NCI-H2227 treated with DMSO at 0.1 percent for 48 hours (cell line): Measurements from ENCODE around the gene TRIM71.
"Not testable (repeated sequence)": the region's sequence is repeated elsewhere in the genome, so short reads cannot be mapped to it uniquely, and the experiment has no call there.

Experiments
- DNase-seq: peaks from one replicate; lab custom pipeline; 2025; lab: John Stamatoyannopoulos, UW

The TRIM71 gene

GRCh38 chr3:32819551-32820348 lies 2.0 kb downstream of the TRIM71 start:
- no peak for DNase-seq

DNA sequence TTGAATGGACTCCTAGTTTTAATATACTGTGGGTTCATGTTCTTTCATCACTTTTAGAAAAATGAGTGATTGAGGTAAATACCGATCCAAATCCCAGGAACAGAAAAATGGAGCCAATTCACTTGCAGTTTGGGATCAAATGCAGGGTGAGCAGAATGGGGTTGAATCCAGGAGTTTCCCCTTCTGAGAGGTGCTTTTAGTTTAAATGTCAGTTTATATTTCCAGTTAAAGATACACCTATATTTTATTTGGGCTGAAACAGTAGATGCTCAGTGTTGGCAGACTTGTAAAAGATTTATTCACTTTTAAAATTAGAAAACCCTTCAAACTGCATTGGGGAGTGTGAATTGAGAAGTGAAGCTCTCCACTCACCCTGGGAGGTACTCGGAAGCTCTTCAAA lies 2.6 kb downstream of the TRIM71 start:
- no peak for DNase-seq

GRCh38 chr3:32820971-32821685 lies 3.3 kb downstream of the TRIM71 start:
- no peak for DNase-seq

DNA sequence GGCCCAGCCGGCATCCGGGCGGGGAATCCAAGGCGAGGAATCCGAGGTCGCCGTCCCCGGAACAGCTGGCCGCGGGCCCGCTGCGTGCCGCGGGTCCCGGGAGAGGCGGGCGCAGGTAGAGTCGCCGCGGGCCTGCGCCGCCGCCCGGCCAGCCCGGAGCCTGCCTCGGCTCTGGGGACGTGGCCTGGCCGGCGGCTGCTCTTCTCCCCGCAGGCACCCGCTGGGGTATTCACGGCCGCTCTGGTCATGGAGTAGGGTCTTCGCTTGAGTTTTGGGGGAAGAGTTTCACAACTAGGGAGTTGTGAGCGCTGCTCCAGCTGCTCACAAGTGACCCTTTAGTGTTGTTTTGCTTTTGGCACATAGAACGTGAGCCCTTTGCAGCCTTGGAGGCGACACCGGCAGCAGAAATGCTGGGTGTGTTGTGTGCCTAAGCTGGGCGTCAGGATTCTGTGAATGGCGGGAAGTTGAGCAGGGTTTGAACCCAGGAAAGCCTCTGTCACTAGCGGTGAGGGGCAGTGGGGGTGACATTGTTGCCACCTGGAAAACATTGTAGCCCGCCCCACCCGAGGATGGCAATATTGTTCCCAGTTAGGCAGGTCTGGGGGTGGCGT lies 4.0 kb downstream of the TRIM71 start:
- no peak for DNase-seq

- DNase-seq = no peak
These were observed 5.1 kb downstream of the TRIM71 start for GRCh38 chr3:32822609-32823498.

- not testable (repeated sequence) for DNase-seq
These were observed 5.9 kb downstream of the TRIM71 start for GRCh38 chr3:32823641-32824184.

GRCh38 chr3:32825601-32826375 lies 8.0 kb downstream of the TRIM71 start:
- no peak for DNase-seq

- DNase-seq = no peak
These were observed 13.3 kb downstream of the TRIM71 start for GRCh38 chr3:32831062-32831461.

DNA sequence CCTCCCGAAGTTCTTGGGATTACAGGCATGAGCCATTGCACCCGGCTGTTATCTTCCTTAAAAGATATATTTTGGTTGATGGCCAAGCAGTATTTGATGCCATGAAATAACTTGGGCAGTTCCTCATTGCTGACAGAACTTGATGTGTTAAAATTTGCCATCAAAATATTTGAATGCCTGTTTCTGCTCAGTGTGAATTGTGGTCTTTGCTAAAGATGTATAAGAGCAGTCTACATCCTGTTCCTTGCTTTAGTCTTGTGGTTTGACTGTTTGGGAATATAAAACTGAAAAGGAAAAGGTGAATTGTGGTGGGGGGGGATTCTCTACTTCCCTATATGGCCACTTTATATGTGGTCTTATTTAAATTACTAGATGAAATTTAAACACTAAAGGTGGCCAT lies 14.0 kb downstream of the TRIM71 start:
- no peak for DNase-seq

DNA sequence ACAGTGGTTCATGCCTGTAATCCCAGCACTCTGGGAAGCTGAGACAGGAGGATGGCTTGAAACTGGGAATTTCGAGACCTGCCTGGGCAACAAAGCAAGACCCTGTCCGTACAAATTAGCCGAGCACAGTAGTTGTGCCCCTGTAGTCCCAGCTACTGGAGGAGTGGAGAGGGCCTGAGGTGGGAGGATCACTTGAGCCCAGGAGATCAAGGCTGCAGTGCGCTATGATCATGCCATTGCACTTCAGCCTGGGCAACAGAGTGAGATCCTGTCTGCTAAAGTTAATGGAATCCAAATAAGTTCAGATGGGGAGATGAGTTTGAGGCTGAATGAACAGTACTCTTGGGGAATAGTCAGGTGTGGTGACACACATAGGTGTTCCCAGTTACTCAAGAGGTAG lies 14.4 kb downstream of the TRIM71 start:
- no peak for DNase-seq

GRCh38 chr3:32835049-32835371 lies 17.2 kb downstream of the TRIM71 start:
- no peak for DNase-seq

DNA sequence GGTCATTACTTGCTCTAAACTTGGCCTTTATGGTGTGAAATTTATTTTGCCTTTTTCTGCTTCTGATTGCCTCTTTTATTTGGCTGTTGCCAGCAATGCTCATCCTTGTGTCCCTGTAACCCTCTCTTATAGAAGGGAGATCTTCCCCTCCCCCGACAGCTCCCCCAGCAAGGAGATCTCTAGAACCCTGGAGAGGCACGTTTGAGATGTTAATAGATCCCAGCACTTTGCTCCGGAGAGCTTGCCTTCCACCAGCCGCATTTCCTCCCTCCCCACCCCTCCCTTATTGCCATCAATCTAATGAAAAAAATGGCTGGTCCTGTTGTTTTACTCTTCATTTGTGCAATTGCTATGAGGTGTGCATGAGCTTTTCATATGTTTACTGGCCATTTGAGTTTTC lies 18.2 kb downstream of the TRIM71 start:
- no peak for DNase-seq

DNA sequence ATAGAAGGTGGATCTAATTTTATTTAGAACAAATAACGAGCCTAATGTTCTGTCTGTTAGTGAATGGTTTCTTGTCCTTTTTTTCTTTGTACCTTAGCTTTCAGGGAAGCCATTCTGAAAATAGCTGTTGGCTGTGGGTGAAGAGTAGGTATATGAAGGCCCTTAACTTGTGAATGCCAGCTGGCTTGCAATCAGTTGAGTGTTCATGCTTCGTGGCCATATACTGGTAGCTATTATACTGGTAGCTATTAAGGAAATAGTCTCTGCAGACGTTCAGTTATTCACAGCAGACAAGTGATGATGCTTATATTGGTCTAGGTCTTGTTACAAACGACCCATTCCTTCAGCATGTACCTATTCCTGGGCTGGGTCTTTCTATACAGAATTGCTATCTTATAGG lies 18.8 kb downstream of the TRIM71 start:
- DNase-seq = no peak

GRCh38 chr3:32837366-32837765 lies 19.6 kb downstream of the TRIM71 start:
- no peak for DNase-seq

DNA sequence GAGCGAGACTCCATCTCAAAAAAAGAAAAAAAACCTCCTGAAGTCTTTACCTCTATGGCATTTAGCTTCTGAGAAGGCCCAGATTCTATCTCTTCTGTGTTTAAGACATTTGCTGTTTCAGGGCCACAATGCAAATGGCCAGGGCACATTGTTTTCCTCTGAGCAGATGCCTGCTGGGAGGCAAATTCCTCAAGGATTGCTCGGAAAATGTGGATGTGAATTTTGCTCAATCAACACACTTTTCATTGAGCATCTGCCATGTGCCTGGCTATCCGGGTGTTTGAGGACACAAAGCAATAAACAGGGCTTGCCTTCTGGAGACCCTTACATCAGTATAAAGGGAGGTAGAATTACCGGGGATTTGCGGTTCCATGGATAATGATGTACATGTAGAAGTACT lies 20.0 kb downstream of the TRIM71 start:
- no peak for DNase-seq

GRCh38 chr3:32839714-32840085 lies 21.9 kb downstream of the TRIM71 start:
- DNase-seq = no peak

DNA sequence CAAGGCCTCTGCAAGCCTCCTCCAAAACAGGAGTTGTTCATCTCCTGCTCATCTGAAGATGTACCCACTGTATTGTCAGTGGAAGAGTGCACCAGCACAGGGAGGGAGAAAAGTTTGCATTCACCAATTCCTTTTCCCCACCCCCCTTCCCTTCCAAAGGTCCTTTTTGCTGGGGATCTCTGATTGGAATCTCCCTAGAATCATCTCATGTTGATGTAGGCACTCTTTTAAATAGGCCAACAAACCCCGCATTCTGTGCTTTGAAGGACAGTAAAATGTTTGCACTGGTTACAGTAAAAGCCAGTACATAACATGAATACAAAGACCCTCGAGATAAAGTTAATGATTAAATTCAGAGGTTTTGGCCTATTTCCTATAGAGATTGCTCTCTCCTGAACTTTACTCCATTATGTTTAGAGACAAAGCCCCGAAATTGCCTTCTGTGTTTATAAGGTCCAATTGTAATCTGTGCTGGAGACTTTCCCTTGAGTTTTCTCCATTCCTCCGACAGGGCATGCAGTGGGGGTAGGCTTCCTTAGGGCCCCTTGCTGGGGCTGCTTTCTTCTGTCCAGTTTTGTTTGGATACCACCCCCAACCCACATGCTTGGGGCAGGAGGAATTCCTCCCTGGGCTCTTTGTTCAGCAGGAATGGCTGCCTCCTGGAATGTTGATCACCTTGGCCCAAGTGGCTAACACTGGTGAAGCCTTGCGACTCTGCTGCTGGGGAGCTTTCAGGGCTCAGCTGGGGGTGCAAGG lies 22.5 kb downstream of the TRIM71 start:
- DNase-seq = no peak

DNA sequence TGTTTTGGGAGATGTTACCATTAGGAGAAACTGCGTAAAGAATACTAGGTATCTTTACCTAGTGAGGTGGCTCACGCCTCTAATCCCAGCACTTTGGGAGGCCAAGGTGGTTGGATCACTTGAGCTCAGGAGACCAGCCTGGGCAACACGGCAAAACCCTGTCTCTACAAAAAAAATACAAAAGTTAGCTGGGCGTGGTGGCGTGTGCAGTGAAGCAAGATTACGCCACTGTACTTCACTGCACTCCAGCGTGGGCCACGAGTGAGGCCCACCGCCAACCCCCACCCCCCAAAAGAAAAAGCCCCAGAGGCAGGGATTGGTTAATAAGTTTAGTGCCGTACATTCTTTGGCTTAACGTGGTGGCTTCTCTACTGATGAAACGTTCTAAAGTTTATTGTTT lies 23.5 kb downstream of the TRIM71 start:
- DNase-seq = no peak

DNA sequence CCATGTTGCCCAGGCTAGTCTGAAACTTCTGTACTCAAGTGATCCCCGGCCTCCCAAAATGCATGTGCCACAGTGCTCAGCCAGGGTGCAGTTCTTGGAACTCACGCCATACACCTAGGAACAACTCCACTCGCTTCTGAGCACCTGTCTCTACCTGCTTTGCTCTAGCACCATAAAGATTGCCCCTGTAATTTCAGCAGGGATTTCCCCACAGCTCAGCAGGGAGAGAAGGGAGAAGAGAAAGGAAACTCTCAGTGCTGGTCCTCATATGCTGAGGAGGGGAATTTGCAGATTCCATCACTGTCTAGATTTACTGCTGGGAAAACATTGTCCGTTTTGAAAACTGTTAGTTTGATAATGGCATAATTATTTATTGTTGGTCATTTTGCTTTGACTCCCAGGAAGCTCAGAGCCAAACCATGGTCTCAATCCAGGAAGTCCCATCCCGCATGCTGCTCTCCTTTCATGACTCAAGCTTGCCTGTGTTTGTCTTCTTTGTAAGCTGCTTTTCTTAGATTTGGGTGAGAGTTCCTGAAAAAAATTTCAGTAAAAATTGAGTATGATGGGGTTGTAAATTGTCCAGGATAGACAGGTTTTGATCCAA lies 24.2 kb downstream of the TRIM71 start:
- DNase-seq = no peak

- DNase-seq = no peak
These were observed 24.7 kb downstream of the TRIM71 start for GRCh38 chr3:32842531-32842931.
